SW 1271 (cell line): ENCODE measurements around the gene WDR74.

Experiments
- DNase-seq, 2 experiments: peaks; one replicate each; lab custom pipeline; 2025; lab: John Stamatoyannopoulos, UW

WDR74 gene

GRCh38 chr11:62794201-62794775 lies 45.1 kb downstream of the WDR74 start:
- DNase-seq, result no peak

GRCh38 chr11:62792202-62792575 lies 47.2 kb downstream of the WDR74 start:
- DNase-seq, result no peak

DNA sequence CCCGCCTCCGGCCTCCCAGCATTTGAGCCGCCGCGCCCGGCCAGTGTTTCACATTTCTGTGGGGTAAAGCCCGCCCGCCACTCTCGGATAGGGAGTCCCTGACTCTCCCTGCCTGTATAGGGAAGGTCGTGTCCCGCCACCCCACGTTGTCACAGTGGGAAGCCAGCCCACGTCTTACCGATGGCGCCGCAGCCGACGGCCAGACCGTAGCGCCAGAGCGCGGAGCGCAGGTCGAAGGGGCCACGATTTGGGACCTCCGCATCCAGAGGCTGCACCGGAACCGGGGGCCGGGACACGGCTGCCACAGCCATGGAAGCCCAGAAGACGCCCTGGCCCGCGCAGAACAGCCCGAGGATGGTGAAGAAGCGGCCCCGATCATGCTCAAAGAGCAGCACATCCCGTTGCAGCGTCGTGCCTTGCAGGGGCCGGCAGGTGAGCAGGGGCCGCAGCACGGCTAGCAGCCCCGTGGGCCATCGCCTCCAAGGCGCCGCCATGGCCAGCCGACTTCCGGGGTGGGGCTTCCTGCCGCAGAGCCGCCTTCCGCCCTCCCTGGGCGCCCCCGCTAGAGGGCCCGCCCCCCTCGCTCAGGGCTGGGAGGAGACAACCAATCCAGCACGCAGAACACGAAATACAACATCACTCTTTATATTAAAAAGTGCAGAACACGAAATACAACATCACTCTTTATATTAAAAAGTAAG lies 47.7 kb downstream of the WDR74 start, which contains the start of gene TMEM223:
TSS of gene TMEM223 (minus strand) at position 506 of the 701 bp plus-strand sequence. CDS start at position 494, 12 bp downstream.
- DNase-seq, result peak; percentile 55 to 78

- DNase-seq, result no peak
These were observed 49.8 kb downstream of the WDR74 start for GRCh38 chr11:62789576-62789975.

GRCh38 chr11:62788991-62789390 lies 50.4 kb downstream of the WDR74 start:
- DNase-seq, result no peak

DNA sequence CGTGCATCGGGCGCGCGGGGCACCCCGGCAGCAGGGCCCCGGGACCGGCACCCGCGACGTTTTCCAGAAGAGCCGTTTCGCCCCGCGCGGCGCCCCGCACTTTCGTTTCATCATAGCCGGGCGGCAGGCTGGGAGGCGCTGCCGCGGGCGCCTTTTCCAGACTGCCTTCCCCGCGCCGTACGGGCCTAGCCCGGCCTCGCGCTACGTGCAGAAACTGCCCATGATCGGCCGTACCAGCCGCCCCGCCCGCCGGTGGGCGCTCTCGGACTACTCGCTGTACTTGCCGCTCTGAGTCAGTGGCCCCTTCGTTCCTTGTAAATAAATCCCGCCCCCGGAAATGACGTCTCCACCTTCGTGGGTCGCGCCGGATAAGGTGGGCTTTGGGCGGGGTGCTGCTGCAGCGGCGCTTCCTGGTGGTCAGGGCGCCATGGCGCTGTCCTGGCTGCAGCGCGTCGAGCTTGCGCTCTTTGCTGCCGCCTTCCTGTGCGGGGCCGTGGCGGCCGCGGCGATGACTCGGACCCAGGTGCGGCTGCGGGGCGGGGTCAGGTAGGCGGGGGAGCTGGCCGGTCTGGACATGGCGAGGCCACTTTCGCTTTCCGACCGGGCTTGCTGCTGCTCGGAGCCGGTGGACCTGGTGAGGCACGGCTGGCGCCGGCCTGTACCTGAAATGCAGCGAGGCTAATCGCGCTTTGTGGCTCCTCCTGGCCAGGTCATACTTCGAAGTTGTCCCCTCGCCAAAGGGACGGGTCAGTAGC lies 52.2 kb downstream of the WDR74 start, which contains the start of gene TMEM179B:
TSS of gene TMEM179B (plus strand) at position 398 of the 755 bp plus-strand sequence. CDS start at position 428, 30 bp downstream.
- DNase-seq, result peak; percentile 92 to 95

GRCh38 chr11:62786318-62787004 lies 52.9 kb downstream of the WDR74 start:
- DNase-seq, result peak; percentile 62 to 79
